Measurements from ENCODE around the gene MYO3B. TPM values are rescaled to one million over a fixed set of nuclear protein-coding genes. Genes with fewer than 3 reads are reported as not detected.
"Not testable (repeated sequence)": the region's sequence is repeated elsewhere in the genome, so short reads cannot be mapped to it uniquely, and the experiment has no call there.

Gene MYO3B
- total RNA-seq, 1 donor from 2014 or later = 0.22 TPM

- peaks cover 2% of the 10 kb centered on the region for H3K27me3 Mint-ChIP-seq (ENCODE audit: unreplicated experiment)
- peaks cover 3% of the 10 kb centered on the region for H3K9me3 Mint-ChIP-seq (ENCODE audit: unreplicated experiment)
- no peak overlapping the region for H3K4me3 Mint-ChIP-seq (ENCODE audit: unreplicated experiment)
- H3K27ac Mint-ChIP-seq (ENCODE audit: unreplicated experiment) = no peak overlapping the region
- DNase-seq = no peak
- H3K4me1 Mint-ChIP-seq (ENCODE audit: low read depth, unreplicated experiment) = no peaks in the 10 kb centered on the region
- no peaks in the 10 kb centered on the region for H3K36me3 Mint-ChIP-seq (ENCODE audit: unreplicated experiment)
- TF ChIP-seq CTCF (IDR thresholded peaks at IDR 0.05; ENCODE audit: partially characterized antibody, unreplicated experiment) = no peak
Measured at GRCh38 chr2:170468557-170468956, 290.6 kb downstream of the MYO3B start.

- not testable (repeated sequence) for H3K4me1 Mint-ChIP-seq (ENCODE audit: low read depth, unreplicated experiment); H3K27ac Mint-ChIP-seq (ENCODE audit: unreplicated experiment); H3K36me3 Mint-ChIP-seq (ENCODE audit: unreplicated experiment); DNase-seq; H3K4me3 Mint-ChIP-seq (ENCODE audit: unreplicated experiment); H3K27me3 Mint-ChIP-seq (ENCODE audit: unreplicated experiment); H3K9me3 Mint-ChIP-seq (ENCODE audit: unreplicated experiment)
Measured at GRCh38 chr2:170472498-170472897, 294.6 kb downstream of the MYO3B start.

- no peaks in the 10 kb centered on the region for H3K36me3 Mint-ChIP-seq (ENCODE audit: unreplicated experiment)
- no peak for TF ChIP-seq CTCF (IDR thresholded peaks at IDR 0.05; ENCODE audit: partially characterized antibody, unreplicated experiment)
- no peaks in the 10 kb centered on the region for H3K4me1 Mint-ChIP-seq (ENCODE audit: low read depth, unreplicated experiment)
- H3K4me3 Mint-ChIP-seq (ENCODE audit: unreplicated experiment) = no peak overlapping the region
- DNase-seq = no peak
- peaks cover 2% of the 10 kb centered on the region for H3K9me3 Mint-ChIP-seq (ENCODE audit: unreplicated experiment)
- H3K27ac Mint-ChIP-seq (ENCODE audit: unreplicated experiment) = no peak overlapping the region
- H3K27me3 Mint-ChIP-seq (ENCODE audit: unreplicated experiment) = no peaks in the 10 kb centered on the region
Measured at GRCh38 chr2:170475878-170476277, 297.9 kb downstream of the MYO3B start.

GRCh38 chr2:170477630-170478029 lies 299.7 kb downstream of the MYO3B start:
- H3K27me3 Mint-ChIP-seq (ENCODE audit: unreplicated experiment) = no peaks in the 10 kb centered on the region
- no peaks in the 10 kb centered on the region for H3K4me1 Mint-ChIP-seq (ENCODE audit: low read depth, unreplicated experiment)
- peaks cover 5% of the 10 kb centered on the region for H3K36me3 Mint-ChIP-seq (ENCODE audit: unreplicated experiment)
- no peak for TF ChIP-seq CTCF (IDR thresholded peaks at IDR 0.05; ENCODE audit: partially characterized antibody, unreplicated experiment)
- H3K27ac Mint-ChIP-seq (ENCODE audit: unreplicated experiment) = no peak overlapping the region
- no peak overlapping the region for H3K4me3 Mint-ChIP-seq (ENCODE audit: unreplicated experiment)
- H3K9me3 Mint-ChIP-seq (ENCODE audit: unreplicated experiment) = peaks cover 2% of the 10 kb centered on the region
- no peak for DNase-seq

- Mint-ChIP-seq H3K27ac (ENCODE audit: unreplicated experiment) (no peak overlapping the region), H3K27me3 (ENCODE audit: unreplicated experiment) (no peaks in the 10 kb centered on the region), H3K4me3 (ENCODE audit: unreplicated experiment) (no peak overlapping the region), H3K36me3 (ENCODE audit: unreplicated experiment) (peaks cover 5% of the 10 kb centered on the region), H3K4me1 (ENCODE audit: low read depth, unreplicated experiment) (peaks cover 10% of the 10 kb centered on the region), H3K9me3 (ENCODE audit: unreplicated experiment) (peaks cover 1% of the 10 kb centered on the region)
- TF ChIP-seq CTCF (IDR thresholded peaks at IDR 0.05; ENCODE audit: partially characterized antibody, unreplicated experiment) = no peak
- DNase-seq = no peak
Measured at GRCh38 chr2:170481201-170481600, 303.3 kb downstream of the MYO3B start.

- Mint-ChIP-seq H3K4me3 (ENCODE audit: unreplicated experiment) (no peak overlapping the region), H3K36me3 (ENCODE audit: unreplicated experiment) (peaks cover 5% of the 10 kb centered on the region), H3K27ac (ENCODE audit: unreplicated experiment) (peak overlapping the region; percentile 41), H3K27me3 (ENCODE audit: unreplicated experiment) (peaks cover 2% of the 10 kb centered on the region), H3K4me1 (ENCODE audit: low read depth, unreplicated experiment) (peaks cover 10% of the 10 kb centered on the region), H3K9me3 (ENCODE audit: unreplicated experiment) (peaks cover 1% of the 10 kb centered on the region)
- DNase-seq = no peak
- TF ChIP-seq CTCF (IDR thresholded peaks at IDR 0.05; ENCODE audit: partially characterized antibody, unreplicated experiment) = no peak
Measured at GRCh38 chr2:170484552-170484951, 306.6 kb downstream of the MYO3B start.
